Choroid plexus epithelial cell (primary cell): ENCODE results near the gene NSFL1C.

Source experiments
- DNase-seq: peaks from one replicate; pipeline ENCODE4 v3.0.0-alpha.2; 2010; ENCODE audit warnings: low read depth
- H3K4me3 ChIP-seq: 2 replicates; pipeline ENCODE4 v1.5.1; 2011; ENCODE audit warnings: low read depth, mild to moderate bottlenecking, control low read depth, low read length, moderate library complexity
- CTCF ChIP-seq: conservative IDR thresholded peaks from 2 replicates; pipeline ENCODE4 v1.5.1; 2011; ENCODE audit warnings: low read depth, mild to moderate bottlenecking, control low read depth, inconsistent platforms, low read length, moderate library complexity

NSFL1C gene

GRCh38 chr20:1435337-1435699, 31.3 kb downstream of the NSFL1C start:
- no peak overlapping the region for H3K4me3 ChIP-seq
- no peak for TF ChIP-seq CTCF
- no peak for DNase-seq

GRCh38 chr20:1434571-1435336, 31.9 kb downstream of the NSFL1C start:
- peak; percentile 97 for DNase-seq
- no peak for TF ChIP-seq CTCF
- H3K4me3 ChIP-seq = no peak overlapping the region

GRCh38 chr20:1431158-1431557, 35.5 kb downstream of the NSFL1C start:
- no peak for TF ChIP-seq CTCF
- no peak for DNase-seq
- no peak overlapping the region for H3K4me3 ChIP-seq

- peak; percentile 85 for DNase-seq
- no peak overlapping the region for H3K4me3 ChIP-seq
- no peak for TF ChIP-seq CTCF
Measured at GRCh38 chr20:1430004-1430451, 36.6 kb downstream of the NSFL1C start.

GRCh38 chr20:1429143-1429728, 37.4 kb downstream of the NSFL1C start:
- no peak overlapping the region for H3K4me3 ChIP-seq
- TF ChIP-seq CTCF = no peak
- no peak for DNase-seq

- DNase-seq = peak; percentile 93
- no peak overlapping the region for H3K4me3 ChIP-seq
- TF ChIP-seq CTCF = peak; percentile 26
Measured at GRCh38 chr20:1427457-1428054, 39.1 kb downstream of the NSFL1C start.
